Fibroblast of skin of left biceps (primary cell): ENCODE measurements around the gene MPP2.
"Not testable (repeated sequence)": the region's sequence is repeated elsewhere in the genome, so short reads cannot be mapped to it uniquely, and the experiment has no call there.

Experiments
- DNase-seq, 2 experiments: peaks; one replicate each; pipeline ENCODE4 v3.0.0-alpha.2; 2013; ENCODE audit warnings: low read depth in 2 of 2

Gene MPP2

GRCh38 chr17:43877451-43878155 lies 29.7 kb downstream of the MPP2 start:
- no peak for DNase-seq

- DNase-seq = no peak
Observed at GRCh38 chr17:43877031-43877430, 30.3 kb downstream of the MPP2 start.

- no peak for DNase-seq
Observed at GRCh38 chr17:43875476-43876147, 31.7 kb downstream of the MPP2 start.

- DNase-seq = no peak
Observed at GRCh38 chr17:43874293-43874692, 33.0 kb downstream of the MPP2 start.

- DNase-seq = no peak
Observed at GRCh38 chr17:43873815-43874214, 33.5 kb downstream of the MPP2 start.

GRCh38 chr17:43873091-43873490 lies 34.2 kb downstream of the MPP2 start:
- DNase-seq = no peak

GRCh38 chr17:43871946-43872690 lies 35.2 kb downstream of the MPP2 start:
- DNase-seq = no peak

GRCh38 chr17:43869031-43869430 lies 38.3 kb downstream of the MPP2 start:
- not testable (repeated sequence) for DNase-seq

GRCh38 chr17:43868226-43868994 lies 38.9 kb downstream of the MPP2 start:
- no peak for DNase-seq

- no peak for DNase-seq
Observed at GRCh38 chr17:43864161-43864984, 43.0 kb downstream of the MPP2 start.

GRCh38 chr17:43861960-43862359 lies 45.4 kb downstream of the MPP2 start:
- no peak for DNase-seq

- no peak for DNase-seq
Observed at GRCh38 chr17:43860927-43861622, 46.3 kb downstream of the MPP2 start.

- no peak for DNase-seq
Observed at GRCh38 chr17:43860077-43860725, 47.1 kb downstream of the MPP2 start.

GRCh38 chr17:43857957-43858600 lies 49.3 kb downstream of the MPP2 start:
- no peak for DNase-seq

- no peak for DNase-seq
Observed at GRCh38 chr17:43857141-43857540, 50.2 kb downstream of the MPP2 start.

GRCh38 chr17:43856141-43856540 lies 51.2 kb downstream of the MPP2 start:
- no peak for DNase-seq

GRCh38 chr17:43855061-43855460 lies 52.3 kb downstream of the MPP2 start:
- DNase-seq = no peak

- DNase-seq = no peak
Observed at GRCh38 chr17:43854498-43854897, 52.8 kb downstream of the MPP2 start.

- DNase-seq = no peak
Observed at GRCh38 chr17:43853546-43853945, 53.8 kb downstream of the MPP2 start.
